ENCODE measurements around the gene BPGM.

DNA sequence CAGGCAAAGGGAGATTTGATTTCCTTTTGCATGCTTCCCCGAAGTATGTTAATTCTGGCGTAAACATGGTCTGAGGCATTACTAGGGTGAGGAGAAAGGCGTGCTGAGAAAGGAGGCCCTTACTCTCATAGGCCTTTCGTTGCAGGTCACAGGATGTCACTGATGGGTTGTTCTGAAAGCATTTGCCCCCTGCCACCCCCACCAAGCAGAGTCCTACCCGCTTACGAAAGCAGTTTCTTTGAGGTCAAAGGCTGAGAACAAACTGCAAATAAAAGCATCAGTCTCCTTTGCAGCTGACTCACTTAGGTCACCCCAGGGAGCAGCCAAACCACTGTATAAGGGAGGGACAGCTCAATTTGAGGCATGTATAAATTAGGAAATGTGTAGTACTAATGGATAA lies 57.1 kb downstream of the BPGM start:
- TF ChIP-seq, protein P1, sequence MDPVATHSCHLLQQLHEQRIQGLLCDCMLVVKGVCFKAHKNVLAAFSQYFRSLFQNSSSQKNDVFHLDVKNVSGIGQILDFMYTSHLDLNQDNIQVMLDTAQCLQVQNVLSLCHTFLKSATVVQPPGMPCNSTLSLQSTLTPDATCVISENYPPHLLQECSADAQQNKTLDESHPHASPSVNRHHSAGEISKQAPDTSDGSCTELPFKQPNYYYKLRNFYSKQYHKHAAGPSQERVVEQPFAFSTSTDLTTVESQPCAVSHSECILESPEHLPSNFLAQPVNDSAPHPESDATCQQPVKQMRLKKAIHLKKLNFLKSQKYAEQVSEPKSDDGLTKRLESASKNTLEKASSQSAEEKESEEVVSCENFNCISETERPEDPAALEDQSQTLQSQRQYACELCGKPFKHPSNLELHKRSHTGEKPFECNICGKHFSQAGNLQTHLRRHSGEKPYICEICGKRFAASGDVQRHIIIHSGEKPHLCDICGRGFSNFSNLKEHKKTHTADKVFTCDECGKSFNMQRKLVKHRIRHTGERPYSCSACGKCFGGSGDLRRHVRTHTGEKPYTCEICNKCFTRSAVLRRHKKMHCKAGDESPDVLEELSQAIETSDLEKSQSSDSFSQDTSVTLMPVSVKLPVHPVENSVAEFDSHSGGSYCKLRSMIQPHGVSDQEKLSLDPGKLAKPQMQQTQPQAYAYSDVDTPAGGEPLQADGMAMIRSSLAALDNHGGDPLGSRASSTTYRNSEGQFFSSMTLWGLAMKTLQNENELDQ (tag by site-specific recombination; IDR thresholded peaks at IDR 0.05; ENCODE audit: low read depth) = no peak
- TF ChIP-seq, protein P2, sequence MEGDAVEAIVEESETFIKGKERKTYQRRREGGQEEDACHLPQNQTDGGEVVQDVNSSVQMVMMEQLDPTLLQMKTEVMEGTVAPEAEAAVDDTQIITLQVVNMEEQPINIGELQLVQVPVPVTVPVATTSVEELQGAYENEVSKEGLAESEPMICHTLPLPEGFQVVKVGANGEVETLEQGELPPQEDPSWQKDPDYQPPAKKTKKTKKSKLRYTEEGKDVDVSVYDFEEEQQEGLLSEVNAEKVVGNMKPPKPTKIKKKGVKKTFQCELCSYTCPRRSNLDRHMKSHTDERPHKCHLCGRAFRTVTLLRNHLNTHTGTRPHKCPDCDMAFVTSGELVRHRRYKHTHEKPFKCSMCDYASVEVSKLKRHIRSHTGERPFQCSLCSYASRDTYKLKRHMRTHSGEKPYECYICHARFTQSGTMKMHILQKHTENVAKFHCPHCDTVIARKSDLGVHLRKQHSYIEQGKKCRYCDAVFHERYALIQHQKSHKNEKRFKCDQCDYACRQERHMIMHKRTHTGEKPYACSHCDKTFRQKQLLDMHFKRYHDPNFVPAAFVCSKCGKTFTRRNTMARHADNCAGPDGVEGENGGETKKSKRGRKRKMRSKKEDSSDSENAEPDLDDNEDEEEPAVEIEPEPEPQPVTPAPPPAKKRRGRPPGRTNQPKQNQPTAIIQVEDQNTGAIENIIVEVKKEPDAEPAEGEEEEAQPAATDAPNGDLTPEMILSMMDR (tag by site-specific recombination; IDR thresholded peaks at IDR 0.05) = no peak
- TF ChIP-seq ZNF416 (tag by site-specific recombination; IDR thresholded peaks at IDR 0.05) (no peak), ZFP41 (tag by site-specific recombination; IDR thresholded peaks at IDR 0.05; ENCODE audit: borderline replicate concordance) (no peak)

Measured in HEK293 (cell line).